OCI-LY3 (cell line): ENCODE measurements around the gene RAB20.

Experiments
- H2AFZ ChIP-seq: fragments of 200-600, 300-600 bp; shearing (Covaris generic); 2 replicates; pipeline ENCODE4 v1.6.0; 2014; ENCODE audit warnings: antibody characterized with exemption, low read depth, low read length
- H3K27ac ChIP-seq: fragments of 200-600, 300-600 bp; sonication (generic); 2 replicates; pipeline ENCODE4 v1.5.1; 2014; ENCODE audit warnings: mild to moderate bottlenecking, low read length, moderate library complexity, mixed read lengths
- H3K27me3 ChIP-seq: fragments of 200-600, 300-600 bp; sonication (generic); 2 replicates; pipeline ENCODE4 v1.6.1; 2014; ENCODE audit warnings: low read depth, low read length, mixed read lengths
- H3K36me3 ChIP-seq: fragments of 200-600, 300-600 bp; sonication (generic); replicated peaks from 2 replicates; pipeline ENCODE3; 2014; ENCODE audit warnings: low read depth, low read length, mixed read lengths
- H3K4me1 ChIP-seq: fragments of 300-600, 200-600 bp; sonication (generic); 2 replicates; pipeline ENCODE4 v1.6.1; 2014; ENCODE audit warnings: low read length, mixed read lengths
- H3K4me2 ChIP-seq: fragments of 200-600, 300-600 bp; sonication (generic); 2 replicates; pipeline ENCODE4 v1.6.1; 2014; ENCODE audit warnings: low read length, mixed read lengths
- H3K4me3 ChIP-seq: fragments of 300-600, 200-600 bp; sonication (generic); 2 replicates; pipeline ENCODE4 v1.5.1; 2014; ENCODE audit warnings: antibody characterized with exemption, mild to moderate bottlenecking, low read length, moderate library complexity
- H3K79me2 ChIP-seq: fragments of 300-600, 200-600 bp; shearing (Covaris generic); 2 replicates; pipeline ENCODE4 v1.6.1; 2014; ENCODE audit warnings: mild to moderate bottlenecking, low read length, mixed read lengths
- H3K9ac ChIP-seq: fragments of 300-600, 200-600 bp; shearing (Covaris generic); 2 replicates; pipeline ENCODE4 v1.6.0; 2014; ENCODE audit warnings: mild to moderate bottlenecking, low read length, moderate library complexity
- H3K9me3 ChIP-seq: fragments of 200-600, 300-600 bp; shearing (Covaris generic); 2 replicates; pipeline ENCODE4 v1.6.1; 2014; ENCODE audit warnings: low read length, mixed read lengths; ENCODE audit not compliant: insufficient read depth
- H4K20me1 ChIP-seq: fragments of 200-600, 300-600 bp; sonication (generic); 2 replicates; pipeline ENCODE4 v1.6.1; 2016; ENCODE audit warnings: low read length, mixed read lengths; ENCODE audit not compliant: insufficient read depth
- EZH2phosphoT487 ChIP-seq: fragments of 200-600 bp; shearing (Covaris generic); IDR thresholded peaks from 2 replicates; pipeline ENCODE4 v1.6.1; 2018; ENCODE audit warnings: antibody characterized with exemption, mixed run types, low read depth
- TF ChIP-seq, protein P1 (sequence below): fragments of 200-600, 300-600 bp; sonication (generic); IDR thresholded peaks from 2 replicates; pipeline ENCODE4 v1.5.1; 2014; ENCODE audit warnings: antibody characterized with exemption, low read length, low read depth

RAB20 gene

DNA sequence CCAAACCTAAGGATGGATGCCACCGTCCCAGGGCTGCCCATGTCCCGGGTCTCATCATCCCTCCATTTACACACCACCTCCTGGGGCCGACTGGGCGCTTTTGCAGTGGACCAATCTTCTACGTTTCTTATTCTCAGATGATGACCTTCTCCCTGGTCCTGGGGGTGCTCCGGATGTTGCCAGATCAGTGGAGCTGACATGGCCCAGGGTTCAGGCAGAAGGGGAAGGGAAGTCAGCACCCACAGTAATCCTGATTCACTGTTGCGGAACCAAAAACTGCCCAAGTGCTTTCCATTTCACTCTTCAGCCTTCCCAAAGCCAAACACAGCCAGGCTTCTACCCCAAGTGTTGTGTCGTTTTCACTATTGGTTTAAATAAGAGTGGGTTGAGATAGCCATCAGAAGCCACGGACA lies 29.8 kb downstream of the RAB20 start:
- no peaks in the 10 kb centered on the region; the same call in 1 of the 2 replicates for H3K9me3 ChIP-seq
- no peak overlapping the region for H3K4me2 ChIP-seq
- H3K36me3 ChIP-seq = no peaks in the 10 kb centered on the region
- H2AFZ ChIP-seq = no peak overlapping the region
- H3K9ac ChIP-seq = no peak overlapping the region
- H3K79me2 ChIP-seq = no peaks in the 10 kb centered on the region
- H3K27ac ChIP-seq = no peak overlapping the region
- peaks cover 3% of the 10 kb centered on the region; the same call in 1 of the 2 replicates for H3K4me1 ChIP-seq
- no peaks in the 10 kb centered on the region for H4K20me1 ChIP-seq
- H3K27me3 ChIP-seq = peaks cover 13% of the 10 kb centered on the region
- no peak for TF ChIP-seq EZH2phosphoT487
- TF ChIP-seq, protein P1, sequence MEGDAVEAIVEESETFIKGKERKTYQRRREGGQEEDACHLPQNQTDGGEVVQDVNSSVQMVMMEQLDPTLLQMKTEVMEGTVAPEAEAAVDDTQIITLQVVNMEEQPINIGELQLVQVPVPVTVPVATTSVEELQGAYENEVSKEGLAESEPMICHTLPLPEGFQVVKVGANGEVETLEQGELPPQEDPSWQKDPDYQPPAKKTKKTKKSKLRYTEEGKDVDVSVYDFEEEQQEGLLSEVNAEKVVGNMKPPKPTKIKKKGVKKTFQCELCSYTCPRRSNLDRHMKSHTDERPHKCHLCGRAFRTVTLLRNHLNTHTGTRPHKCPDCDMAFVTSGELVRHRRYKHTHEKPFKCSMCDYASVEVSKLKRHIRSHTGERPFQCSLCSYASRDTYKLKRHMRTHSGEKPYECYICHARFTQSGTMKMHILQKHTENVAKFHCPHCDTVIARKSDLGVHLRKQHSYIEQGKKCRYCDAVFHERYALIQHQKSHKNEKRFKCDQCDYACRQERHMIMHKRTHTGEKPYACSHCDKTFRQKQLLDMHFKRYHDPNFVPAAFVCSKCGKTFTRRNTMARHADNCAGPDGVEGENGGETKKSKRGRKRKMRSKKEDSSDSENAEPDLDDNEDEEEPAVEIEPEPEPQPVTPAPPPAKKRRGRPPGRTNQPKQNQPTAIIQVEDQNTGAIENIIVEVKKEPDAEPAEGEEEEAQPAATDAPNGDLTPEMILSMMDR = no peak
- H3K4me3 ChIP-seq = no peak overlapping the region

DNA sequence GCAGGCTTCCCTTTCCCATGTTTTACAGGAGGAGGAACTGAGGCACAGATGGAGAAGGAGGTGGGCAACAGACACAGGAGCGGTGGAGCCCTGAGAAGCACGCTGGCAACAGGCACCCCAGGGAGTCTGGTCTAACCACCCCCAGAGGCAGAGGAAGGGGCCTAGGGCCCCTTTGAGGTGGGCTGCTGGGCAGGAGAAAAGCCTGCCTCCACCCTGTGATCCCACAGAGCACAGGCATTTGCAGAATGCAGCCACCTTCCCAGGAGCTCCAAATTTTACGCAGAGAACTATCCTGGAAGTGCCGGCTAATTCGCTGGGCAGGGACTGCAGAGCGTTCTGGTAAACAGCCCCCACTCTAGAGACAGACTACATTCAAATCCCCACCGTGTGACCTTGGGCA lies 30.4 kb downstream of the RAB20 start:
- no peak overlapping the region for H3K4me2 ChIP-seq
- no peaks in the 10 kb centered on the region for H3K79me2 ChIP-seq
- peaks cover 18% of the 10 kb centered on the region for H3K27me3 ChIP-seq
- no peak overlapping the region for H3K4me3 ChIP-seq
- H3K9ac ChIP-seq = no peak overlapping the region
- no peak overlapping the region for H2AFZ ChIP-seq
- TF ChIP-seq, protein P1 = no peak
- TF ChIP-seq EZH2phosphoT487 = no peak
- no peak overlapping the region for H3K27ac ChIP-seq
- H3K9me3 ChIP-seq = no peaks in the 10 kb centered on the region; the same call in 1 of the 2 replicates
- no peaks in the 10 kb centered on the region for H4K20me1 ChIP-seq
- H3K4me1 ChIP-seq = peaks cover under 1% of the 10 kb centered on the region; the same call in 1 of the 2 replicates
- no peaks in the 10 kb centered on the region for H3K36me3 ChIP-seq

DNA sequence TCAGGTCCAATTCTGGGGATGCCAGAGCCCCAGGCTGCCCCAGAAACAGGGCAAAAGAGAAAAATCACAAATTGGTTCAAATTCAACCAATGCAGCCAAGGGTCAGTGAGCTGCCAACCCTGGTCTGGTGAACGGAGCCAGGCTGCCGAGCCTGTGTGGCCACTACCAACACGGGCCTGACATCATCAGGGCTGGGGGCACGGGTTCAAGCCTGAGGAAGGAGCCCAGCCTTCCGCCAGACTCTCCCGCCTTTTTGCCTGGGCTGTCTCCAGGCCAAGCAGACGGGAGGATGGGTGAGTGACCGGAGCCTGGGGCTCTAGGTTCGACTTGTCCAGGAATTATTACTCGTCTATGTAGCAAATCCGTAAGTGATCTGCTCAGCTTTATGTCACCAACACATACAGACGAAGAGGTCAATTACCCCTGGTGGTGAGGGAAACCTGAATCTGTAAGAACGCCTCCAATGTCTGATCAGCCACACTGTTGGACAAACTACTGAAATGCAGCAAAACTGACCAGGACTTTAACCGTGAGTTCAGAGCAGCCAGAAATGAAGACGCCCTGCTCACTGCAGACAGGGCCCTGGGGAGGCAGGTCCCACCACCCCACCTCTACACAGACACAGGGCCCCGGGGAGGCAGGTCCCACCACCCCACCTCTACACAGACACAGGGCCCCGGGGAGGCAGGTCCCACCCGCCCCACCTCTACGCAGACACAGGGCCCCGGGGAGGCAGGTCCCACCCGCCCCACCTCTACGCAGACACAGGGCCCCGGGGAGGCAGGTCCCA lies 31.8 kb downstream of the RAB20 start:
- no peak for TF ChIP-seq EZH2phosphoT487
- TF ChIP-seq, protein P1 = no peak
- H3K36me3 ChIP-seq = no peaks in the 10 kb centered on the region
- no peak overlapping the region for H3K4me2 ChIP-seq
- H3K9me3 ChIP-seq = no peaks in the 10 kb centered on the region; the same call in 1 of the 2 replicates
- peaks cover 24% of the 10 kb centered on the region for H3K27me3 ChIP-seq
- peaks cover 7% of the 10 kb centered on the region for H3K4me1 ChIP-seq
- H3K4me3 ChIP-seq = no peak overlapping the region
- no peak overlapping the region for H3K9ac ChIP-seq
- no peak overlapping the region for H2AFZ ChIP-seq
- H3K27ac ChIP-seq = no peak overlapping the region
- H4K20me1 ChIP-seq = no peaks in the 10 kb centered on the region
- H3K79me2 ChIP-seq = no peaks in the 10 kb centered on the region

DNA sequence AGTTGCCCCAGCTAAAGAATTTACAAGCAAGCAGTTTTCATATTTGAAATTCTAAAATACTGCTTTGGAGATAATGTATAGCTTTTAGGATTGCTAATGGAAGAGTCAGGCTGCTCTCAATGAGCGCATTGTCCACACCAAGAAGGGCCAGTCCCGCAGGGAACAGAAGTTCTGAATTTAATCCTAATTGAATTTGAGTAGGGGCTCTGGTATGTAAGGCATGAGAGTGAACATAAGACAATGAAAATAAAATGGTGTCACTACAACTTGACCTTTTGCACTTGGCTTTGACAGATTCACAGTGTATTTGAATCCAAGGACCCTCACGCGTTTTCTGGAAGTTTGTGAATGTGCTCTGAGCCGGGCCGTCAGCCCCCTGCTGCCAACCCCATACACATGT lies 32.6 kb downstream of the RAB20 start:
- TF ChIP-seq EZH2phosphoT487 = no peak
- TF ChIP-seq, protein P1 = no peak
- Histone ChIP-seq H3K27me3 (peaks cover 32% of the 10 kb centered on the region), H3K27ac (no peak overlapping the region), H3K4me3 (no peak overlapping the region), H3K4me1 (peaks cover 7% of the 10 kb centered on the region), H3K9ac (no peak overlapping the region), H3K36me3 (no peaks in the 10 kb centered on the region), H3K4me2 (no peak overlapping the region), H3K9me3 (no peaks in the 10 kb centered on the region; the same call in 1 of the 2 replicates), H2AFZ (no peak overlapping the region), H4K20me1 (no peaks in the 10 kb centered on the region), H3K79me2 (no peaks in the 10 kb centered on the region)
